Lower leg skin (tissue), 3 donors: ENCODE data around the gene EXOC6B.

Source experiments
- POLR2A ChIP-seq, 2 donors: fragments of 450-650 bp; IDR thresholded peaks; one replicate each; pipeline ENCODE4 v1.6.1; 2016 to 2017; ENCODE audit warnings: antibody characterized with exemption in 2 of 2, mild to moderate bottlenecking in 1 of 2, moderate library complexity in 1 of 2
- TF ChIP-seq, protein P1 (sequence below), 3 donors: fragments of 450-650 bp; IDR thresholded peaks; one replicate each; pipeline ENCODE4 v1.5.1; 2016; ENCODE audit warnings: antibody characterized with exemption in 3 of 3, mild to moderate bottlenecking in 3 of 3, moderate library complexity in 2 of 3

DNA sequence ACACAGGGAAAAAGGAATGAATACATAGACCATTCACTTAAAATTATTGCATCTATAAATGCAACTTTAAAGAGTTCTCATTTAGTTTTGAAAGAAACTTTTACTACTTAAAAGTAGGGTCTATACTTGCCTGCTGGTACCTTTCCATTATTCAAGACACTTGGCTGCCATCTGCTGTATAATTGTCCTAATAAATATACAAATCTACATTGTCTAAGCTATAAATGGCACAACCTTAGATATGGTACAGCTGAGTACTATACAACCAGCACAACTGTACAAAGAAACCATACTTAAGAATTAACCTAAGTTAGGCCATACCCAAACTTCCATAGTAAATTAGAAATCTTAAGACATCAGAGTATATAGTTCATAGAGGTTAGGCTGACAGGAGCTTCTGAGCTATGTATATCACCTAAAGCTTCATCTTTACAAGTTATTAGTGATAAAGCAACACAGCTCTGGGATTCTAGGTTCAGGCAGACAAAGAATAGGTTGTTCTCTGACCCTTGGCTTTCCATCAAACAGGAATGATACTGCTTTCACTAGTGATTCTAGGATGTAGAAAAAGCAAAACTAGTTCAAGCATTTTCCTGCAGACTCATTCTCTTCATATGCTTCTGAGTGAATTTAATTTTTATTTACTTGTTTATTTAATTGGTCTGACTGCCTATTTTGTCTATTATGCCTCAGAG, 22.1 kb downstream of the EXOC6B start:
- TF ChIP-seq, protein P1, sequence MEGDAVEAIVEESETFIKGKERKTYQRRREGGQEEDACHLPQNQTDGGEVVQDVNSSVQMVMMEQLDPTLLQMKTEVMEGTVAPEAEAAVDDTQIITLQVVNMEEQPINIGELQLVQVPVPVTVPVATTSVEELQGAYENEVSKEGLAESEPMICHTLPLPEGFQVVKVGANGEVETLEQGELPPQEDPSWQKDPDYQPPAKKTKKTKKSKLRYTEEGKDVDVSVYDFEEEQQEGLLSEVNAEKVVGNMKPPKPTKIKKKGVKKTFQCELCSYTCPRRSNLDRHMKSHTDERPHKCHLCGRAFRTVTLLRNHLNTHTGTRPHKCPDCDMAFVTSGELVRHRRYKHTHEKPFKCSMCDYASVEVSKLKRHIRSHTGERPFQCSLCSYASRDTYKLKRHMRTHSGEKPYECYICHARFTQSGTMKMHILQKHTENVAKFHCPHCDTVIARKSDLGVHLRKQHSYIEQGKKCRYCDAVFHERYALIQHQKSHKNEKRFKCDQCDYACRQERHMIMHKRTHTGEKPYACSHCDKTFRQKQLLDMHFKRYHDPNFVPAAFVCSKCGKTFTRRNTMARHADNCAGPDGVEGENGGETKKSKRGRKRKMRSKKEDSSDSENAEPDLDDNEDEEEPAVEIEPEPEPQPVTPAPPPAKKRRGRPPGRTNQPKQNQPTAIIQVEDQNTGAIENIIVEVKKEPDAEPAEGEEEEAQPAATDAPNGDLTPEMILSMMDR (IDR thresholded peaks at IDR 0.05) = no peak
- TF ChIP-seq POLR2A (IDR thresholded peaks at IDR 0.05) = no peak
